Activated gamma-delta T cell treated with Interleukin-2 at 50 U/mL for 16 hours (primary cell): ENCODE data around the gene FRMD7.

Experiments used
- DNase-seq: peaks from one replicate; pipeline ENCODE4 v3.0.0-alpha.2; 2020

The FRMD7 gene

DNA sequence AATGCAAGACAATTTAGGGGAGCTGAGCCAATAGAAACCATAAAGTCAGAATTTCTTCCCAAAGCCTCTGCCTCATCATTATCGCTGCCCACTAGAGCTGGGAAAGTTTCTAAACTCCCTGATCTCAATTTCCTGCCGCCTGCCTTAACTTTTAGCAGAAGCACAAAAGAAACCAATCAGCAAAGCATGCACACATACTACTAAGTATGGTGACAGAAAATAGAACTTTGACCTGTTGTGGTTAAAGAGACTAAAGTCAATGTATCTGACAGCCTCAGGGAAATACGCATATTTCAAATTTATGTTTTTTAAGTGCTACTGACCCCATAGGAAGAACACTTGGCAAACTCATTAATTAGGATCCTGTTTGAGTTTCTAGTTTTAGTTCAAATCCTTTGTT is 94.7 kb downstream of the FRMD7 start:
- DNase-seq: no peak

DNA sequence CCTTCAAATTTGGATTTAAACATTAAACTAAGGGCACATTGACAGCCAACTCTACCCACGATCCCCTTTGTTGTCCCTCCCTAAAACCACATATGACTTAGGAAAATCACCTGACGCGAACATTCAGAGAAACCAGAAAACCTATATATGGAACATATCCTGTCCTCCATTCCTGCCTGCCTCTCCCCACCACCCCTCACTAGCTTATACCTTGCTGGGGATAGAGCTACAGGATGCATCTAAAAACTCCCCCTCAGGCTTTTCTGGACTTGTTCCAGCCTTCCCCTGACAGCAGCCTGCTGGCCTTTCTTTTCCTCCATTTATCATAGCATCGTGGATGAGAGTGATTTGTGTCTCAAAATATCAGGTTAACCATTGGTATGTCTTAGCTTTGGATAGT is 96.0 kb downstream of the FRMD7 start:
- no peak for DNase-seq

DNA sequence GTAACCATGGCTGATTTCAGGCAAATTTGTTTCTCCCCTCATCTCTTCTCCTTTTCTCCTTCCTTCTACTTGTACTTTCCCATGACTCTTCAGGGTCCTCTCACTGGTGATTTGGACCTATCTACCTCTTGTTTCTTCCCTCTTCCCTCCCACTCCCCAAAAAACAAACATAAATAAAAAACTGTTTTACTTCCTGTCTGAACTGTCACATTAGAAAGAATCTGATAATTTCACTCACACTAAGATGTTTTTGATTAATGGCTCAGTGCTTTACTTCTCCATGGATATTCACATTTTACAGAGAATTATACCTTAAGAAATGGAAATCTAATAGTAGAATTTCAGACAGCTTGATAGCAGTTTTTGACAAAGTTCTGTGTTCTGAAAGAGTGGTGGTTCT is 97.6 kb downstream of the FRMD7 start:
- DNase-seq: no peak
